ENCODE measurements around the gene RAVER1. TPM values are rescaled to one million over a fixed set of nuclear protein-coding genes. Genes with fewer than 3 reads are reported as not detected.
A peak's percentile ranks its signal among the peaks of the same experiment; 100 is the strongest.
"Not testable (repeated sequence)": the region's sequence is repeated elsewhere in the genome, so short reads cannot be mapped to it uniquely, and the experiment has no call there.

RAVER1 gene
- 10 to 100 TPM in 3 of 4 donors, 1 to 10 TPM in 1; 7.4 to 42.4 (median 16.4) TPM for total RNA-seq

- Histone ChIP-seq H3K9me3 (no peaks in the 10 kb centered on the region), H3K4me3 (peak within 1 kb of the TSS; percentile 77 to 99), H3K27me3 (no peaks in the 10 kb centered on the region), H3K4me1 (peaks cover 0 to 5% of the 10 kb centered on the region in 2 donors), H3K36me3 (no peaks in the 10 kb centered on the region), H3K27ac (peak within 1 kb of the TSS; percentile 94 to 96)
- DNase-seq: peak; percentile 98
- intact Hi-C loops (cut with DNase I; ENCODE audit: low total_unique reads): loop anchor here (10.0 kb wide), 1 partner anchor 52 kb away; the partner anchor contains the start of gene TYK2
- peak; percentile 65 to 85 for TF ChIP-seq POLR2A (IDR thresholded peaks at IDR 0.05)
- TF ChIP-seq CTCF (IDR thresholded peaks at IDR 0.05): no peak
Measured at GRCh38 chr19:10332965-10333757, at the start of gene RAVER1. Gene RAVER1, minus strand, starts transcription at chr19:10333529. Its CDS starts 22 bp downstream, at chr19:10333507.

GRCh38 chr19:10383223-10383499 lies 49.8 kb upstream of the RAVER1 start:
- not testable (repeated sequence) for H3K9me3 ChIP-seq, H3K4me1 ChIP-seq, H3K36me3 ChIP-seq, H3K27me3 ChIP-seq, H3K4me3 ChIP-seq, DNase-seq, H3K27ac ChIP-seq
- intact Hi-C loops (cut with DNase I; ENCODE audit: low total_unique reads): loop anchor here (10.0 kb wide), 1 partner anchor 48 kb away; the partner anchor contains the start of genes ICAM3 and RAVER1

GRCh38 chr19:10380313-10381102 lies 47.2 kb upstream of the RAVER1 start, which contains the start of gene TYK2:
Gene TYK2, minus strand, starts transcription at chr19:10380572. Its CDS starts 2,166 bp downstream, at chr19:10378406.
- Histone ChIP-seq H3K4me1 (no peaks in the 10 kb centered on the region), H3K36me3 (no peaks in the 10 kb centered on the region), H3K27me3 (no peaks in the 10 kb centered on the region), H3K9me3 (no peaks in the 10 kb centered on the region), H3K27ac (peak within 1 kb of the TSS; percentile 81), H3K4me3 (peak within 1 kb of the TSS; percentile 78 to 89)
- intact Hi-C loops (cut with DNase I; ENCODE audit: low total_unique reads): loop anchor here (10.0 kb wide), 1 partner anchor 46 kb away; the partner anchor contains the start of genes ICAM3 and RAVER1
- DNase-seq: peak; percentile 97 to 98
- TF ChIP-seq POLR2A (IDR thresholded peaks at IDR 0.05) (peak in 1 of 2 donors; percentile 60), CTCF (IDR thresholded peaks at IDR 0.05) (peak in 1 of 4 experiments; percentile 34)

- H3K4me3 ChIP-seq: peak overlapping the region; percentile 78 to 89
- H3K36me3 ChIP-seq: no peaks in the 10 kb centered on the region
- H3K4me1 ChIP-seq: no peaks in the 10 kb centered on the region
- no peaks in the 10 kb centered on the region for H3K9me3 ChIP-seq
- H3K27me3 ChIP-seq: no peaks in the 10 kb centered on the region
- no peak for TF ChIP-seq POLR2A (IDR thresholded peaks at IDR 0.05)
- TF ChIP-seq CTCF (IDR thresholded peaks at IDR 0.05): no peak
- peak overlapping the region; percentile 81 for H3K27ac ChIP-seq
- intact Hi-C loops (cut with DNase I; ENCODE audit: low total_unique reads): loop anchor here (10.0 kb wide), 1 partner anchor 45 kb away; the partner anchor contains the start of genes ICAM3 and RAVER1
- no peak for DNase-seq
Measured at GRCh38 chr19:10379880-10380312, 46.6 kb upstream of the RAVER1 start.

GRCh38 chr19:10378124-10378523 lies 44.8 kb upstream of the RAVER1 start:
- no peak overlapping the region for H3K27ac ChIP-seq
- no peak overlapping the region for H3K4me3 ChIP-seq
- no peaks in the 10 kb centered on the region for H3K27me3 ChIP-seq
- H3K9me3 ChIP-seq: no peaks in the 10 kb centered on the region
- no peak for DNase-seq
- no peaks in the 10 kb centered on the region for H3K4me1 ChIP-seq
- no peaks in the 10 kb centered on the region for H3K36me3 ChIP-seq
- intact Hi-C loops (cut with DNase I; ENCODE audit: low total_unique reads): no loop called here
- TF ChIP-seq CTCF (IDR thresholded peaks at IDR 0.05) (no peak), POLR2A (IDR thresholded peaks at IDR 0.05) (no peak)

GRCh38 chr19:10377140-10377640 lies 43.9 kb upstream of the RAVER1 start:
- H3K36me3 ChIP-seq: not testable (repeated sequence)

More at GRCh38 chr19:10377140-10377640, 43.9 kb upstream of the RAVER1 start:
- H3K27me3 ChIP-seq; intact Hi-C loops (cut with DNase I; ENCODE audit: low total_unique reads); DNase-seq; H3K27ac ChIP-seq; H3K4me1 ChIP-seq; H3K4me3 ChIP-seq; H3K9me3 ChIP-seq: not testable (repeated sequence)

All from uterus (tissue), 4 donors.